ENCODE data around the gene PRR15L. TPM values are rescaled to one million over a fixed set of nuclear protein-coding genes. Genes with fewer than 3 reads are reported as not detected.

Gene PRR15L
- total and polyA plus RNA-seq, 2 of the 8 experiments (the other 6 are each of a cell fraction or from before 2014, with no cell fraction given), result 0.26 to 1.1 TPM

- H2BK20ac ChIP-seq (ENCODE audit: low read length), result no peak overlapping the region
- no peak overlapping the region for H3K14ac ChIP-seq (ENCODE audit: insufficient read length)
- H3K4ac ChIP-seq (replicated peaks; ENCODE audit: insufficient read length, low read depth, low read length), result no peak overlapping the region
- no peak overlapping the region for H4K91ac ChIP-seq (replicated peaks; ENCODE audit: insufficient read length, low read length)
- H3K36me3 ChIP-seq (ENCODE audit: control insufficient read depth in 2 of 4, insufficient read depth in 4 of 4, low read length in 3 of 4), result no peaks in the 10 kb centered on the region; a peak in 2 of 8 replicates
- H3K23me2 ChIP-seq (ENCODE audit: low read depth, low read length), result no peaks in the 10 kb centered on the region
- no peak overlapping the region for H2AFZ ChIP-seq (ENCODE audit: low read length)
- no peak overlapping the region for H2AK5ac ChIP-seq (ENCODE audit: low read depth, low read length)
- H3K27me3 ChIP-seq (replicated peaks in 1 of 4; ENCODE audit: control insufficient read depth in 3 of 4, extremely low read depth in 1 of 4, insufficient read depth in 3 of 4, low read length in 3 of 4), result no peaks in the 10 kb centered on the region
- H2BK120ac ChIP-seq (replicated peaks; ENCODE audit: low read depth, low read length), result no peak overlapping the region
- no peak overlapping the region for H3K9ac ChIP-seq (replicated peaks in 1 of 4; ENCODE audit: extremely low read depth in 1 of 4, low read depth in 3 of 4, low read length in 3 of 4)
- ChIA-PET POLR2A (ENCODE audit: partially characterized antibody) (interaction anchor here (0.9 to 1.3 kb wide), 4 partner anchors 21 to 71 kb away, joined by 3 to 5 read pairs (median 4); partner anchors contain the start of genes CDK5RAP3 and PNPO), CTCF (ENCODE audit: partially characterized antibody) (interaction anchor here (0.6 to 1.3 kb wide), 6 partner anchors 9 to 67 kb away, joined by 3 read pairs; no protein-coding TSS in a partner anchor)
- H4K20me1 ChIP-seq (replicated peaks in 1 of 2; ENCODE audit: control insufficient read depth in 1 of 2, insufficient read depth in 2 of 2, low read length in 2 of 2), result no peaks in the 10 kb centered on the region
- no peak overlapping the region for H3K4me3 ChIP-seq (ENCODE audit: extremely low read depth in 1 of 4, insufficient read depth in 2 of 4, low read depth in 3 of 4, low read length in 4 of 4)
- no peak overlapping the region for H4K5ac ChIP-seq (ENCODE audit: insufficient read length, low read depth, low read length)
- FAIRE-seq, result no peak
- no peaks in the 10 kb centered on the region for H3K9me3 ChIP-seq (ENCODE audit: insufficient read depth in 2 of 2, low read depth in 1 of 2, low read length in 1 of 2)
- H3K4me1 ChIP-seq (replicated peaks in 1 of 4; ENCODE audit: control insufficient read depth in 3 of 4, insufficient read depth in 4 of 4, low read length in 3 of 4), result no peaks in the 10 kb centered on the region
- no peak overlapping the region for H2BK15ac ChIP-seq (ENCODE audit: low read length)
- DNase-seq (ENCODE audit: low read depth in 1 of 2, low spot score in 2 of 2), result no peak
- WGBS, 2 experiments (ENCODE audit: extremely low coverage in 1 of 2, insufficient coverage in 1 of 2, insufficient read length in 1 of 2, insufficient replicate concordance in 2 of 2, low coverage in 1 of 2, low lambda C conversion rate in 2 of 2, missing lambda C conversion rate in 1 of 2), result 91% methylated on average over 15 of the region's 19 CpGs; no CpG with 5 or more reads in 1 of the 2 experiments
- TF ChIP-seq CTCF (IDR thresholded peaks at IDR 0.05; ENCODE audit: control extremely low read depth in 1 of 3, insufficient read depth in 1 of 3, low read depth in 1 of 3, low read length in 3 of 3) (peak in 1 of 3 experiments; percentile 6; a peak in 1 of 4 replicates), CTBP2 (IDR thresholded peaks at IDR 0.05; ENCODE audit: borderline replicate concordance, insufficient read depth, insufficient read length, low read length) (no peak)
- no peak overlapping the region for H3K4me2 ChIP-seq (ENCODE audit: insufficient read depth in 1 of 2, low read depth in 2 of 2, low read length in 2 of 2)
- no peaks in the 10 kb centered on the region for H3K79me1 ChIP-seq (ENCODE audit: low read depth, low read length)
- H3K18ac ChIP-seq (ENCODE audit: extremely low read depth, low read length), result no peak overlapping the region
- H3K56ac ChIP-seq (replicated peaks; ENCODE audit: insufficient read length, low read depth, low read length), result no peak overlapping the region
- no peak overlapping the region for H2BK5ac ChIP-seq (ENCODE audit: low read depth, low read length)
- no peak overlapping the region for H3K23ac ChIP-seq (ENCODE audit: insufficient read length)
- no peak overlapping the region for H2BK12ac ChIP-seq (ENCODE audit: low read depth, low read length)
- H3K79me2 ChIP-seq (ENCODE audit: control insufficient read depth in 1 of 2, insufficient read depth in 2 of 2, low read length in 2 of 2), result no peaks in the 10 kb centered on the region
- H4K8ac ChIP-seq (ENCODE audit: extremely low read depth, insufficient read depth, low read length), result no peak overlapping the region
- no peak overlapping the region for H3K27ac ChIP-seq (ENCODE audit: low read depth, low read length)
Measured at GRCh38 chr17:47916489-47917208, 41.0 kb downstream of the PRR15L start.

All from H1 (cell line).